GM12878 (cell line): ENCODE results near the gene CAPN2. TPM values are rescaled to one million over a fixed set of nuclear protein-coding genes. Genes with fewer than 3 reads are reported as not detected.

Experiments
- ATAC-seq: fragments of 200-7000 bp; cut with Tn5 transposase; 3 replicates; pipeline ENCODE4 v1.9.1; 2020; ENCODE audit warnings: mild to moderate bottlenecking, moderate library complexity
- BruUV-seq: library from RNA; stranded (reverse); fragments of 400-500 nt; replicated peaks from 2 replicates; lab custom pipeline; 2021; lab: Mats Ljungman, UMichigan
- CTCF ChIA-PET: fragments of 300-600 bp; sonication (Branson Sonifier 250); formaldehyde crosslinking; extraction: SDS; loops from one replicate; lab custom pipeline; 2021; ENCODE audit warnings: inconsistent platforms; lab: Yijun Ruan, JAX
- POLR2A ChIA-PET: fragments of 350-600 bp; formaldehyde crosslinking; extraction: SDS; loops from one replicate; lab custom pipeline; 2021; ENCODE audit warnings: inconsistent platforms; lab: Charles Lee
- RAD21 ChIA-PET: fragments of 300-600 bp; sonication (Branson Sonifier 250); formaldehyde crosslinking; loops from one replicate; lab custom pipeline; 2023; ENCODE audit warnings: antibody characterized with exemption; ENCODE audit not compliant: unreplicated experiment; lab: Charles Lee
- SMC1A ChIA-PET: fragments of 300-600 bp; sonication (Branson Sonifier 250); formaldehyde crosslinking; loops from one replicate; lab custom pipeline; 2023; ENCODE audit not compliant: unreplicated experiment, uncharacterized antibody; lab: Charles Lee
- DNase-seq: peaks from one replicate; pipeline ENCODE4 v3.0.0-alpha.2; 2011; ENCODE audit warnings: low read depth, low spot score
- FAIRE-seq: peaks from 3 replicates; lab custom pipeline; 2011; peaks lifted over from hg19 to GRCh38; lab: Jason Lieb, UNC
- H2AFZ ChIP-seq: 2 replicates; pipeline ENCODE4 v1.6.0; 2011; ENCODE audit warnings: low read depth, low read length, control low read depth; ENCODE audit not compliant: control insufficient read depth
- H3K27ac ChIP-seq: 2 replicates; pipeline ENCODE4 v1.5.1; 2011; ENCODE audit warnings: control low read depth; ENCODE audit not compliant: control insufficient read depth, insufficient read depth
- H3K27me3 ChIP-seq, 2 experiments: replicated peaks in 1 of 2; 2 replicates each; pipeline versions ENCODE4 v1.6.0 to v1.6.1; 2011; ENCODE audit warnings: low read length in 1 of 2; ENCODE audit not compliant: control insufficient read depth in 2 of 2, insufficient read depth in 2 of 2
- H3K36me3 ChIP-seq, 2 experiments: 2 replicates each; pipeline ENCODE4 v1.5.1; 2011; ENCODE audit warnings: low read length in 1 of 2; ENCODE audit not compliant: control insufficient read depth in 2 of 2, insufficient read depth in 2 of 2
- H3K4me1 ChIP-seq: 2 replicates; pipeline ENCODE4 v1.6.1; 2011; ENCODE audit warnings: mild to moderate bottlenecking, low read length, moderate library complexity, mixed read lengths; ENCODE audit not compliant: control insufficient read depth, insufficient read depth
- H3K4me2 ChIP-seq: 2 replicates; pipeline ENCODE4 v1.6.0; 2011; ENCODE audit warnings: control low read depth; ENCODE audit not compliant: control insufficient read depth, insufficient read depth
- H3K4me3 ChIP-seq: fragments of 200-600 bp; sonication (generic); 2 replicates; pipeline ENCODE4 v1.5.1; 2016
- H3K79me2 ChIP-seq: 2 replicates; pipeline ENCODE4 v1.6.0; 2011; ENCODE audit warnings: low read length; ENCODE audit not compliant: control insufficient read depth, insufficient read depth
- H3K9ac ChIP-seq: 2 replicates; pipeline ENCODE4 v1.8.0; 2011; ENCODE audit warnings: low read length, control low read depth, mixed read lengths; ENCODE audit not compliant: control insufficient read depth, insufficient read depth
- H3K9me3 ChIP-seq: replicated peaks from 3 replicates; pipeline ENCODE4 v1.5.1; 2011; ENCODE audit warnings: mild to moderate bottlenecking, low read length; ENCODE audit not compliant: control insufficient read depth, insufficient read depth
- H4K20me1 ChIP-seq: 2 replicates; pipeline ENCODE4 v1.6.0; 2011; ENCODE audit not compliant: control insufficient read depth, insufficient read depth
- CREB1 ChIP-seq: IDR thresholded peaks from 2 replicates; pipeline ENCODE4 v1.6.1; 2012; ENCODE audit warnings: low read depth, mild to moderate bottlenecking, inconsistent platforms
- EZH2 ChIP-seq: IDR thresholded peaks from 2 replicates; pipeline ENCODE4 v1.6.1; 2012; ENCODE audit warnings: low read depth, mild to moderate bottlenecking, control low read depth, inconsistent platforms, low read length, borderline replicate concordance; ENCODE audit not compliant: control insufficient read depth
- NBN ChIP-seq: fragments of 450-650 bp; IDR thresholded peaks from 2 replicates; pipeline ENCODE4 v1.6.1; 2016
- NFIC ChIP-seq: IDR thresholded peaks from 2 replicates; pipeline ENCODE4 v1.6.1; 2012; ENCODE audit warnings: low read depth, mild to moderate bottlenecking, inconsistent platforms, low read length, moderate library complexity
- POLR2AphosphoS5 ChIP-seq: IDR thresholded peaks from 2 replicates; pipeline ENCODE4 v1.6.1; 2011; ENCODE audit warnings: mild to moderate bottlenecking, low read length, inconsistent platforms
- RAD51 ChIP-seq: fragments of 450-650 bp; IDR thresholded peaks from 2 replicates; pipeline ENCODE4 v1.6.1; 2016; ENCODE audit warnings: moderate library complexity, mild to moderate bottlenecking, inconsistent platforms
- RFX5 ChIP-seq: IDR thresholded peaks from 2 replicates; pipeline ENCODE4 v1.6.1; 2011; ENCODE audit warnings: low read depth, low read length, improper control_type of control experiment
- SMAD5 ChIP-seq: IDR thresholded peaks from 2 replicates; pipeline ENCODE4 v1.6.1; 2016; ENCODE audit warnings: antibody characterized with exemption, low read depth
- STAT3 ChIP-seq: IDR thresholded peaks from 2 replicates; pipeline ENCODE4 v1.6.1; 2011; ENCODE audit warnings: low read depth, low read length, improper control_type of control experiment
- TCF12 ChIP-seq: IDR thresholded peaks from 2 replicates; pipeline ENCODE4 v1.6.1; 2011; ENCODE audit warnings: low read depth, mild to moderate bottlenecking, low read length
- ZZZ3 ChIP-seq: IDR thresholded peaks from 2 replicates; pipeline ENCODE4 v1.6.1; 2011; ENCODE audit warnings: low read depth; ENCODE audit not compliant: control insufficient read depth, insufficient read length
- WGBS: methylation state at CpG from one replicate; pipeline ENCODE4 v1.1.6; 2016; ENCODE audit warnings: low lambda C conversion rate; ENCODE audit not compliant: insufficient replicate concordance, insufficient coverage; ENCODE audit errors: missing lambda C conversion rate; 5-methylcytosine and 5-hydroxymethylcytosine counted together
- in situ Hi-C: fragments of 300-500 bp; cut with MboI; formaldehyde crosslinking; loops from 9 replicates; pipeline ENCODE4 v1.14.3; 2018; ENCODE audit warnings: mixed read lengths
- intact Hi-C: fragments of 100-400 bp; cut with micrococcal nuclease; formaldehyde crosslinking; loops from one replicate; pipeline ENCODE4 v1.14.2; 2022; ENCODE audit not compliant: unreplicated experiment
- polyA plus RNA-seq, 11 experiments: library from polyadenylated mRNA; depleted of rRNA in 4 of 11; unstranded in 6 of 11; stranded (reverse) in 5 of 11; fragments of >200 nt; fragmentation: Nextera tagmentation in 4 of 11; fragmentation: Illumina TruSeq in 1 of 11; extraction: Ambion mirVana in 4 of 11; extraction: Trizol in 1 of 11; gene quantifications; 1 replicate in 1 of 11; 2 replicates in 10 of 11; pipeline versions ENCODE4 v1.2.1 to v1.2.3, GENCODE V29; 2011 to 2016; ENCODE audit warnings: inconsistent platforms in 2 of 11, missing spikeins in 2 of 11, low read depth in 1 of 11
- total RNA-seq, 4 experiments: library from RNA; depleted of rRNA in 3 of 4; stranded (reverse); fragments of >200 nt in 3 of 4; fragmentation: Illumina TruSeq in 1 of 4; extraction: Trizol in 1 of 4; gene quantifications; 2 replicates each; pipeline versions ENCODE4 v1.2.1 to v1.2.3, GENCODE V29; 2013 to 2021
- TF ChIP-seq, protein P1 (sequence below): fragments of 450-650 bp; IDR thresholded peaks from 2 replicates; pipeline ENCODE4 v1.6.1; 2017; ENCODE audit warnings: low read depth, mild to moderate bottlenecking, moderate library complexity
- TF ChIP-seq, protein P2 (sequence below): IDR thresholded peaks from 2 replicates; pipeline ENCODE4 v1.6.1; 2011; ENCODE audit warnings: mild to moderate bottlenecking, low read depth, low read length, moderate library complexity; ENCODE audit not compliant: insufficient replicate concordance

The CAPN2 gene
- total and polyA plus RNA-seq, 10 of the 15 experiments (the other 5 are each of a cell fraction or from before 2014, with no cell fraction given), result 6.0 to 21.4 (median 16.6) TPM

DNA sequence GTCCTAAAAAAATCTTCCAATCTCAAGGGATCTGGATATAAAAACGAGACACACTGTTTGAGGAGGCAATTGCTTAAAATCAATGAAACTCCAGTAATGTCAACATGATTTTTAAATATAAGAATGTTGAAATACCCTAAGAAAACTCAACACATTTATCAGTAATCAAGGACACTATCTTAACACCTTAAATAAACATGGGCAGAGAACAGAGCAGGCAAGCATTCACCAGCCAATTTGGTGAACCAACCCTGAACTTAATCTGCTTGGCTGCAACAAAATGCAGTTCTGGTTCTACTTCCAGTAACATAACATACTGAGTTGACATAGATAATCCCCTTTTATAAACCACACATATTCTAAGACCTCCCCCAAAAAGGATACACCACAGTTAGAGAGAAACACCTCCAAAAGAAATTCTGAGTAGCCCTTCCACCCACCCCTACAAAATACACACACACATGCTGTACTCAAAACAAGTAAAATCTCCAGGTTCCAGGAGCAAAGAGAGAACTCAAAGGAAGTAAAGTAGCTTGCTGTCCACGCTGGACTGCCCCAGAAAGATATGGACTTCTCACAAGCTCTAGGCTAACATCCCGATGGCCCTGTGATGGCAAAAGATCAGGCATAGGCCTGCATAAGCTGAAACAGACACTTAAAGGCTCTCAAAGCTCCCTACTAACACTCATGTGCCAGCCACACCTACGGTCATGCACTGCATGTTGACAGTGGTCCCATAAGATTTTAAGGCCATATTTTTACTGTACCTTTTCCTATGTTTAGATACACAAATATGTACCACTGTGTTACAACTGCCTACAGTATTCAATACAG lies 102.9 kb downstream of the CAPN2 start:
- BruUV-seq, result no TSS peak
- Histone ChIP-seq H3K4me3 (no peak overlapping the region), H3K79me2 (no peaks in the 10 kb centered on the region), H3K9me3 (no peaks in the 10 kb centered on the region), H3K36me3 (peaks cover 0 to 2% of the 10 kb centered on the region in 2 experiments; a peak in 1 of 4 replicates), H2AFZ (no peak overlapping the region), H3K27ac (no peak overlapping the region), H3K9ac (no peak overlapping the region), H3K4me1 (no peaks in the 10 kb centered on the region), H4K20me1 (no peaks in the 10 kb centered on the region), H3K4me2 (no peak overlapping the region), H3K27me3 (no peaks in the 10 kb centered on the region)
- POLR2A ChIA-PET, result interaction anchor here (0.6 kb wide), 1 partner anchor 274 kb away, joined by 3 read pairs; no protein-coding TSS in a partner anchor
- WGBS, result 39% methylated on average over 4 of the region's 4 CpGs
- RAD21 ChIA-PET, result no interaction called here
- SMC1A ChIA-PET, result interaction anchor here (0.7 kb wide), 2 partner anchors 14 to 18 kb away, joined by 3 read pairs; no protein-coding TSS in a partner anchor
- intact Hi-C loops (no loop called here), in situ Hi-C loops (loop anchor here (25.0 kb wide), 1 partner anchor 522 kb away; the partner anchor contains the start of gene NVL)
- peak; percentile 49 for FAIRE-seq
- no peak for DNase-seq
- TF ChIP-seq, protein P1, sequence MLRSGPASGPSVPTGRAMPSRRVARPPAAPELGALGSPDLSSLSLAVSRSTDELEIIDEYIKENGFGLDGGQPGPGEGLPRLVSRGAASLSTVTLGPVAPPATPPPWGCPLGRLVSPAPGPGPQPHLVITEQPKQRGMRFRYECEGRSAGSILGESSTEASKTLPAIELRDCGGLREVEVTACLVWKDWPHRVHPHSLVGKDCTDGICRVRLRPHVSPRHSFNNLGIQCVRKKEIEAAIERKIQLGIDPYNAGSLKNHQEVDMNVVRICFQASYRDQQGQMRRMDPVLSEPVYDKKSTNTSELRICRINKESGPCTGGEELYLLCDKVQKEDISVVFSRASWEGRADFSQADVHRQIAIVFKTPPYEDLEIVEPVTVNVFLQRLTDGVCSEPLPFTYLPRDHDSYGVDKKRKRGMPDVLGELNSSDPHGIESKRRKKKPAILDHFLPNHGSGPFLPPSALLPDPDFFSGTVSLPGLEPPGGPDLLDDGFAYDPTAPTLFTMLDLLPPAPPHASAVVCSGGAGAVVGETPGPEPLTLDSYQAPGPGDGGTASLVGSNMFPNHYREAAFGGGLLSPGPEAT, result no peak
- TF ChIP-seq NBN, result no peak
- no peak for TF ChIP-seq RAD51
- no peak for TF ChIP-seq ZZZ3
- TF ChIP-seq, protein P2, sequence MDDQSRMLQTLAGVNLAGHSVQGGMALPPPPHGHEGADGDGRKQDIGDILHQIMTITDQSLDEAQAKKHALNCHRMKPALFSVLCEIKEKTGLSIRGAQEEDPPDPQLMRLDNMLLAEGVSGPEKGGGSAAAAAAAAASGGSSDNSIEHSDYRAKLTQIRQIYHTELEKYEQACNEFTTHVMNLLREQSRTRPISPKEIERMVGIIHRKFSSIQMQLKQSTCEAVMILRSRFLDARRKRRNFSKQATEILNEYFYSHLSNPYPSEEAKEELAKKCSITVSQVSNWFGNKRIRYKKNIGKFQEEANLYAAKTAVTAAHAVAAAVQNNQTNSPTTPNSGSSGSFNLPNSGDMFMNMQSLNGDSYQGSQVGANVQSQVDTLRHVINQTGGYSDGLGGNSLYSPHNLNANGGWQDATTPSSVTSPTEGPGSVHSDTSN, result no peak
- TF ChIP-seq NFIC, result no peak
- no peak for TF ChIP-seq STAT3
- TF ChIP-seq TCF12, result no peak
- TF ChIP-seq POLR2AphosphoS5, result no peak
- no peak for TF ChIP-seq CREB1
- no peak for TF ChIP-seq SMAD5
- TF ChIP-seq RFX5, result no peak
- no peak for TF ChIP-seq EZH2
- CTCF ChIA-PET, result no interaction called here
- ATAC-seq, result no peak
